Panc1 (cell line): ENCODE data around the gene ANKEF1.

Source experiments
- CTCF ChIP-seq: fragments of 450-650 bp; IDR thresholded peaks from 2 replicates; pipeline ENCODE4 v1.5.1; 2017; ENCODE audit warnings: mild to moderate bottlenecking
- POLR2AphosphoS5 ChIP-seq: IDR thresholded peaks from 2 replicates; pipeline ENCODE4 v1.6.1; 2012; ENCODE audit warnings: mild to moderate bottlenecking, low read depth, low read length, moderate library complexity
- REST ChIP-seq, 2 experiments: IDR thresholded peaks; 2 replicates each; pipeline ENCODE4 v1.6.1; 2011 to 2012; ENCODE audit warnings: low read depth in 2 of 2, control low read depth in 1 of 2, low read length in 1 of 2, mild to moderate bottlenecking in 1 of 2, moderate library complexity in 1 of 2; ENCODE audit not compliant: insufficient read depth in 1 of 2
- TCF7L2 ChIP-seq: IDR thresholded peaks from 2 replicates; pipeline ENCODE4 v1.6.1; 2011; ENCODE audit warnings: mild to moderate bottlenecking, low read depth, low read length, inconsistent platforms

- TF ChIP-seq CTCF (no peak), POLR2AphosphoS5 (no peak), REST (IDR thresholded peaks at IDR 0.05; ENCODE audit: insufficient read depth in 1 of 2, low read depth in 2 of 2, low read length in 1 of 2) (no peak), TCF7L2 (no peak)
Measured at GRCh38 chr20:10075606-10076005, 40.8 kb downstream of the ANKEF1 start.
